Heart left ventricle (tissue), 13 donors: ENCODE results near the gene CLCN4.

Experiments
- POLR2A ChIP-seq, 2 donors: fragments of 450-650 bp; IDR thresholded peaks; one replicate each; pipeline ENCODE4 v1.6.1; 2017; ENCODE audit warnings: antibody characterized with exemption in 2 of 2, mild to moderate bottlenecking in 2 of 2, moderate library complexity in 2 of 2
- TF ChIP-seq, protein P1 (sequence below), 12 donors: fragments of 200-600 bp; sonication (generic) in 4 of 12; IDR thresholded peaks; one replicate each; pipeline versions ENCODE4 v1.5.0 to v1.8.0; 2018 to 2022; ENCODE audit warnings: antibody characterized with exemption in 12 of 12, mild to moderate bottlenecking in 5 of 12
- donor health status: ischemic (EF 13 %, LVEDD 7.1; RV severe dilation, severe dysfunction).
- donor health status: DM: no; HTN: yes; CAD: no.
- donor health status: DM: no; HTN: no; CAD: no.
- donor health status: ischemic (EF 25% LVEDD 6.9; RV normal size, moderate dysfunction).
- donor health status: ischemic (EF 25% LVEDD 5.7; RV mildly dilated, moderate dysfunction).
- donor health status: ischemic (EF 35%, LVEDD 5.7; RV mildly dilated, moderate dysfunction).
- donor health status: nonischemic (EF 11% LVEDD 7.7; RV severe dilation, severe dysfunction).
- donor health status: DM: yes; HTN: yes; CAD: no.
- donor health status: PGD.
- donor health status: ischemic (EF 29% LVEDD 5.4; RV normal size, mild dysfunction).
- donor health status: nonischemic (EF 23%, LVEDD 6.1; RV moderate dilation, normal function).

DNA sequence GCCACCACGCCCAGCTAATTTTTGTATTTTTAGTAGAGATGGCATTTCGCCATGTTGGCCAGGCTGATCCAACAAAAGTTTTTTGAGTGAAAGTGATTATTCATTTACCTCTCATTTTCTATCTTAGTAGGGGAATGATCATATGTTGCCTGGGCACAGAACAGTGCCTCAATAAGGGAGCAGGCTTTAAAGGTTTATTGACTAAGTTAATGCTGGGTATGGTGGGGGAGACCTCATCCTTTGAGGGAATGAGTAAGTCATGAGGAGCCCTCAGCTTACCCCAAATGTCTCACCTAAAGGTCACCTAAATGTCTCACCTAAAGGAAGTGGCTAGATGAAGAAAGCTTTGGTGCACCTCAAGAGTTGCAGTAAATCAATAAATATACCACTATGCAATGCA lies 109.0 kb downstream of the CLCN4 start:
- TF ChIP-seq, protein P1, sequence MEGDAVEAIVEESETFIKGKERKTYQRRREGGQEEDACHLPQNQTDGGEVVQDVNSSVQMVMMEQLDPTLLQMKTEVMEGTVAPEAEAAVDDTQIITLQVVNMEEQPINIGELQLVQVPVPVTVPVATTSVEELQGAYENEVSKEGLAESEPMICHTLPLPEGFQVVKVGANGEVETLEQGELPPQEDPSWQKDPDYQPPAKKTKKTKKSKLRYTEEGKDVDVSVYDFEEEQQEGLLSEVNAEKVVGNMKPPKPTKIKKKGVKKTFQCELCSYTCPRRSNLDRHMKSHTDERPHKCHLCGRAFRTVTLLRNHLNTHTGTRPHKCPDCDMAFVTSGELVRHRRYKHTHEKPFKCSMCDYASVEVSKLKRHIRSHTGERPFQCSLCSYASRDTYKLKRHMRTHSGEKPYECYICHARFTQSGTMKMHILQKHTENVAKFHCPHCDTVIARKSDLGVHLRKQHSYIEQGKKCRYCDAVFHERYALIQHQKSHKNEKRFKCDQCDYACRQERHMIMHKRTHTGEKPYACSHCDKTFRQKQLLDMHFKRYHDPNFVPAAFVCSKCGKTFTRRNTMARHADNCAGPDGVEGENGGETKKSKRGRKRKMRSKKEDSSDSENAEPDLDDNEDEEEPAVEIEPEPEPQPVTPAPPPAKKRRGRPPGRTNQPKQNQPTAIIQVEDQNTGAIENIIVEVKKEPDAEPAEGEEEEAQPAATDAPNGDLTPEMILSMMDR (IDR thresholded peaks at IDR 0.05): no peak
- no peak for TF ChIP-seq POLR2A (IDR thresholded peaks at IDR 0.05)
